ENCODE measurements around the gene PRDM12. TPM values are rescaled to one million over a fixed set of nuclear protein-coding genes. Genes with fewer than 3 reads are reported as not detected.

PRDM12 gene
- total and polyA plus RNA-seq, 2 of the 8 experiments (the other 6 are each of a cell fraction or from before 2014, with no cell fraction given): 0.14 to 0.22 TPM

GRCh38 chr9:130692321-130692720, 27.9 kb downstream of the PRDM12 start:
- H2BK5ac ChIP-seq (ENCODE audit: low read depth, low read length): no peak overlapping the region
- H4K5ac ChIP-seq (ENCODE audit: insufficient read length, low read depth, low read length): peak overlapping the region; percentile 34
- no peak overlapping the region for H3K18ac ChIP-seq (ENCODE audit: extremely low read depth, low read length)
- H4K8ac ChIP-seq (ENCODE audit: extremely low read depth, insufficient read depth, low read length): no peak overlapping the region
- peak overlapping the region; percentile 99 for H2AFZ ChIP-seq (ENCODE audit: low read length)
- H3K79me2 ChIP-seq (ENCODE audit: control insufficient read depth in 1 of 2, insufficient read depth in 2 of 2, low read length in 2 of 2): peaks cover 16 to 38% of the 10 kb centered on the region in 2 experiments
- 7% methylated on average over 25 of the region's 25 CpGs; no CpG with 5 or more reads in 1 of the 2 experiments for WGBS, 2 experiments (ENCODE audit: extremely low coverage in 1 of 2, insufficient coverage in 1 of 2, insufficient read length in 1 of 2, insufficient replicate concordance in 2 of 2, low coverage in 1 of 2, low lambda C conversion rate in 2 of 2, missing lambda C conversion rate in 1 of 2)
- POLR2A ChIA-PET (ENCODE audit: partially characterized antibody): interaction anchor here (1.1 to 3.3 kb wide), 8 partner anchors 8 to 221 kb away, joined by 3 to 11 read pairs (median 6); no protein-coding TSS in a partner anchor
- H3K23ac ChIP-seq (ENCODE audit: insufficient read length): no peak overlapping the region
- H3K27ac ChIP-seq (ENCODE audit: low read depth, low read length): no peak overlapping the region
- H3K4me2 ChIP-seq (ENCODE audit: insufficient read depth in 1 of 2, low read depth in 2 of 2, low read length in 2 of 2): peak overlapping the region; percentile 78 to 95
- FAIRE-seq (no peak), DNase-seq (ENCODE audit: low read depth in 1 of 2, low spot score in 2 of 2) (peak; percentile 62 to 94)
- H3K9me3 ChIP-seq (ENCODE audit: insufficient read depth in 2 of 2, low read depth in 1 of 2, low read length in 1 of 2): no peaks in the 10 kb centered on the region
- no peak overlapping the region for H3K4ac ChIP-seq (replicated peaks; ENCODE audit: insufficient read length, low read depth, low read length)
- H3K36me3 ChIP-seq (ENCODE audit: control insufficient read depth in 2 of 4, insufficient read depth in 4 of 4, low read length in 3 of 4): peaks cover 10 to 24% (median 19%) of the 10 kb centered on the region in 4 experiments
- H2BK20ac ChIP-seq (ENCODE audit: low read length): no peak overlapping the region
- H3K14ac ChIP-seq (ENCODE audit: insufficient read length): no peak overlapping the region
- H2AK5ac ChIP-seq (ENCODE audit: low read depth, low read length): no peak overlapping the region
- CTCF ChIA-PET (ENCODE audit: partially characterized antibody): interaction anchor here (0.8 to 5.6 kb wide), 20 partner anchors 8 to 306 kb away, joined by 3 to 36 read pairs (median 5); no protein-coding TSS in a partner anchor
- H4K91ac ChIP-seq (replicated peaks; ENCODE audit: insufficient read length, low read length): peak overlapping the region; percentile 67
- H3K4me3 ChIP-seq (ENCODE audit: extremely low read depth in 1 of 4, insufficient read depth in 2 of 4, low read depth in 3 of 4, low read length in 4 of 4): peak overlapping the region; percentile 29 to 100 (median 96); a peak in 6 of 8 replicates
- H3K4me1 ChIP-seq (replicated peaks in 1 of 4; ENCODE audit: control insufficient read depth in 3 of 4, insufficient read depth in 4 of 4, low read length in 3 of 4): peaks cover 4 to 9% (median 6%) of the 10 kb centered on the region in 4 experiments; a peak in 6 of 7 replicates
- H3K9ac ChIP-seq (replicated peaks in 1 of 4; ENCODE audit: extremely low read depth in 1 of 4, low read depth in 3 of 4, low read length in 3 of 4): no peak overlapping the region; a peak in 1 of 7 replicates
- H3K56ac ChIP-seq (replicated peaks; ENCODE audit: insufficient read length, low read depth, low read length): no peak overlapping the region
- no peaks in the 10 kb centered on the region for H3K27me3 ChIP-seq (replicated peaks in 1 of 4; ENCODE audit: control insufficient read depth in 3 of 4, extremely low read depth in 1 of 4, insufficient read depth in 3 of 4, low read length in 3 of 4)
- peaks cover 16% of the 10 kb centered on the region for H3K79me1 ChIP-seq (ENCODE audit: low read depth, low read length)
- no peak overlapping the region for H2BK15ac ChIP-seq (ENCODE audit: low read length)
- H4K20me1 ChIP-seq (replicated peaks in 1 of 2; ENCODE audit: control insufficient read depth in 1 of 2, insufficient read depth in 2 of 2, low read length in 2 of 2): peaks cover 7 to 17% of the 10 kb centered on the region in 2 experiments
- H2BK120ac ChIP-seq (replicated peaks; ENCODE audit: low read depth, low read length): no peak overlapping the region
- no peak overlapping the region for H2BK12ac ChIP-seq (ENCODE audit: low read depth, low read length)
- H3K23me2 ChIP-seq (ENCODE audit: low read depth, low read length): peaks cover 10% of the 10 kb centered on the region
- TF ChIP-seq SIN3A (conservative IDR thresholded peaks at IDR 0.05 in 1 of 2, IDR thresholded peaks at IDR 0.05 in 1 of 2; ENCODE audit: low read depth in 1 of 2, low read length in 2 of 2) (0 out of 4 replicates have a peak, but pooled peaks have one; percentile 50 to 75), CREB1 (IDR thresholded peaks at IDR 0.05) (peak; percentile 59), TAF7 (optimal IDR thresholded peaks at IDR 0.05; ENCODE audit: borderline replicate concordance, low read depth, low read length) (no peak), BRCA1 (IDR thresholded peaks at IDR 0.05; ENCODE audit: low read depth, low read length) (no peak), ASH2L (IDR thresholded peaks at IDR 0.05; ENCODE audit: low read length) (peak; percentile 26), RBBP5 (IDR thresholded peaks at IDR 0.05; ENCODE audit: borderline replicate concordance, low read depth, low read length) (0 out of 2 replicates have a peak, but pooled peaks have one; percentile 57), YY1 (IDR thresholded peaks at IDR 0.05; ENCODE audit: low read depth, low read length) (peak; percentile 81), TBP (IDR thresholded peaks at IDR 0.05; ENCODE audit: low read depth, low read length) (peak; percentile 81), CTCF (IDR thresholded peaks at IDR 0.05; ENCODE audit: control extremely low read depth in 1 of 3, insufficient read depth in 1 of 3, low read depth in 1 of 3, low read length in 3 of 3) (peak; percentile 88 to 94 (median 88)), SIX5 (IDR thresholded peaks at IDR 0.05; ENCODE audit: low read depth, low read length) (no peak)
